HG02642 (cell line): ENCODE results near the gene BARX1.
"Not testable (repeated sequence)": the region's sequence is repeated elsewhere in the genome, so short reads cannot be mapped to it uniquely, and the experiment has no call there.

Experiments
- ATAC-seq: cut with Tn5 transposase; IDR thresholded peaks from one replicate; pipeline ENCODE4 v1.9.1; 2021; ENCODE audit warnings: mild to moderate bottlenecking; ENCODE audit not compliant: unreplicated experiment, poor library complexity

The BARX1 gene, protein sequence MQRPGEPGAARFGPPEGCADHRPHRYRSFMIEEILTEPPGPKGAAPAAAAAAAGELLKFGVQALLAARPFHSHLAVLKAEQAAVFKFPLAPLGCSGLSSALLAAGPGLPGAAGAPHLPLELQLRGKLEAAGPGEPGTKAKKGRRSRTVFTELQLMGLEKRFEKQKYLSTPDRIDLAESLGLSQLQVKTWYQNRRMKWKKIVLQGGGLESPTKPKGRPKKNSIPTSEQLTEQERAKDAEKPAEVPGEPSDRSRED

DNA sequence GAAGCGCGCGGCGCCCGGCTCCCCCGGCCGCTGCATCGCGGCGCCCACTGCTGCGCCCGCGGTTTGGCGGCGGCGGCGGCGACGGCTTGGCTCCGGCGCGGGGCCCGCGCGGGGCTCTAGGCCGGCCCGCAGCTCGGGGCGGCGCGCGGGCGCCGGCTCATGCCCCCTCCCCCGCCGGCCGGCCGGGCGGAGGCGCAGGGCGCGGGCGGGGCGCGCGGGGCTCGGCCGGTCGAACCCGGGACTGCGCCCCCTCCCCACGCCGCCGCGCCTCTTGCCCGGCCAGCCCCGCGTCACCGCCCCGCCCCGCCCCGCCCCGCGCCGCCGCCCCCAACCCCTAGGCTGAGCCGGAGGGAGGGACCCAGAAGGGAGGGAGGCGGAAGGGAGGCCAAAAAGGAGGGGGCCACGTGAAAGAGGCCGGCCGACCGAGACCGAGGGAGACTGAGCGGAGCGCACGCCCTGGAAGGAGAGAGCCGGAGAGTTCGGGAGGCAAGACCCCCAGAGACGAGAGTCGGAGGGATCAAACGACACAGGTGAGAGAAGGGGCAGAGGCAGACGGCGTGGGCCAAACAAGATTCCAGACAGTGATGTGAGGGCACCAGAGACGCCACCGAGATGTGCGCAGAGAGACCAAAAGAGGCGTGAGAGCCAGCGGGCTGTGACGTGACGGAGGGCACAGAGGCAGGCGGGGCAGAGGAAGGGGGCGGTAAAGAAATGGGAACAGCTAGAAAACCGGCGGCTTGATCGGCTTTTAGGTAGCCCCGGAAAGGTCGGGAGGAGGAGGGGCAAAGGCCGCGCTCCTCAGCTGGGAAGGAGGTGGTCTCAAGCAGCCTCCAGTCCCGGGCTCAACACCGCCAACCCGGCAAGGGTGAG, at the start of gene BARX1:
Gene BARX1, minus strand, starts transcription at position 245 of the 870 bp plus-strand sequence. Its CDS starts 209 bp downstream, at position 36.
- ATAC-seq = no peak

GRCh38 chr9:94002316-94003140, 47.4 kb upstream of the BARX1 start:
- no peak for ATAC-seq

- no peak for ATAC-seq
Measured at GRCh38 chr9:93996863-93997262, 41.7 kb upstream of the BARX1 start.

DNA sequence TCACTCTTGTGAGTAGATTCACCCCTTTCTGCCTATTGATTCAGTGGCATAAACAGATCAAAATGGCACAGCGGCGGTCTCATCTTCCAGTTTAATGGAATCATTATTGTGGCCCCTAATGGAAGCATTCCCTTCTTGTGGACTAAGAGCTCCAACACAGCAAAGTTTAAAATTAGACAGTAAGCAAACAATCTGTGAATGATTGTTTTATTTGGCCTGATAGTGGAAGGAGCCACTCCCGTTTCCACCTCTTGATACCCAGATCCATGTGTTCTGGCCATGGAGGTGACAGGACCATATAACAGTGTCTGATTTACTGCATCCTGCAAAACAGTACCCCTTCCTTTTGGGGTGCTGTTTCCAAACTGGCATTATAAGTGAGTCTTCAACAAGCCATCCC, 41.2 kb upstream of the BARX1 start:
- ATAC-seq = no peak

DNA sequence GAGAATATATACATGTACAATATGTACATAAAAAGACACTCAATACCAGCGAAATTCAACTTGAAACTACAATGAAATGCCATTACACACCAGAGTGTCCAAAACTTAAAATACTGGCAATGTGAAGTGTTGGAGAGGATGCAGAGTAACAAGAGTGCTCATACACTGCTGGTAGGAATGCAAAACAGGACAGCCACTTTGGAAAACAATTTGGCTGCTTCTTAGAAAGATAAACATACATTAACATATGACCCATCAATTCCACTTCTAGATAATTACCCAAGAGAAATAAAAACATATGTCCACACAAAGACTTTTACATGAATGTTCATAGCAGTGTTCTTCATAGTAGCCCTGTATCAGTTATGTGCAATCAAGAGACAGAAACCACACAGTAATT, 39.4 kb upstream of the BARX1 start:
- no peak for ATAC-seq

GRCh38 chr9:93994132-93994531, 39.0 kb upstream of the BARX1 start:
- ATAC-seq = no peak

- no peak for ATAC-seq
Measured at GRCh38 chr9:93992830-93993229, 37.7 kb upstream of the BARX1 start.

DNA sequence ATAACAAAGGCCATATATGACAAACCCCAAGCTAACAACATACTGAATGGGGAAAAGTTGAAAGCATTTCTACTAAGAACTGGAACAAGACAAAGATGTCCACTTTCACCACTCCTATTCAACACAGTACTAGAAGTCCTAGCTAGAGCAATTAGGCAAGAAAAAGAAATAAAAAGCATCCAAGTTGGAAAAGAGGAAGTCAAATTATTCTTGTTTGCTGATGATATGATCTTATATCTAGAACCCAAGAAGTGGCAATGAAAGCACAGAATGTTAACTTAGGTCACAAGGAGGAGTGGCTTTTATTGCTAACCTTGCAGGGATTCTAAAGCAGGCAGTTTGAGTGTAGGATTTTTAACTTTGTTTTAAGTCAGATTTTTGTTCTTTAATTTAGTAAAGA, 35.3 kb upstream of the BARX1 start:
- no peak for ATAC-seq

DNA sequence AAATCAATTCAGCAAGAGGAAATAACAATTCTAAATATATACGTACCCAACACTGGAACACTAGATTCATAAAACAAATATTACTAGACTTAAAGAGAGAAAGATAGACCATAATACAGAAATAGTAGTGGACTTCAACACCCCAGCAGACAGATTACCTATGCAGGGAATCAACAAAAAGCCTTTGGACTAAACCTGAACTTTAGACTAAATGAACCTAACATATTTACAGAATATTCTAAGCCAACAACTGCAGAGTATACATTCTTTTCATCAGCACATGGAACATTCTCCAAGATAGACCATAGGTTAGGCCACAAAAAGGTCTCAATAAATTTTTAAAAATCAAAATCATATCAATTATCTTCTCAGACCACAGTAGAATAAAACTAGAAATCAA, 32.9 kb upstream of the BARX1 start:
- ATAC-seq = no peak

DNA sequence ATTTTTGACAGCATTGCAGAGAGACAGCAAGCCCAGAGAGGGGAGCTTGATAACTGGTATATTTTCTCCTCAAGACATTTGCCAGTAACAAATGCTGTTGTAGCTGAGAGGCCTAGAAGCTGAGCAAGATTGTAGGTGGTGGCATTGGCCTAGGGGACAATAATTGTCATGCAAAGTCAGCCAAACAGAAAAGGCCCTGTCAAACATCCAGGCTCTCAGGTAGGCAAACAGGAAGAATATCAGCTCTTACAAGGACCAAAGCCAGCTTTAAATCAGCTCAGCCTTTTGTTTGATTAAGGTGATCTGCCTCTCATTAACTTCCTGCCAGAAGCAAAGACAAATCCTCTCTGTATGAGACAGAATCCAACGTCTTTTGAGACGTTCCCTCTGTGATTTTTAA, 29.7 kb upstream of the BARX1 start:
- ATAC-seq = no peak

DNA sequence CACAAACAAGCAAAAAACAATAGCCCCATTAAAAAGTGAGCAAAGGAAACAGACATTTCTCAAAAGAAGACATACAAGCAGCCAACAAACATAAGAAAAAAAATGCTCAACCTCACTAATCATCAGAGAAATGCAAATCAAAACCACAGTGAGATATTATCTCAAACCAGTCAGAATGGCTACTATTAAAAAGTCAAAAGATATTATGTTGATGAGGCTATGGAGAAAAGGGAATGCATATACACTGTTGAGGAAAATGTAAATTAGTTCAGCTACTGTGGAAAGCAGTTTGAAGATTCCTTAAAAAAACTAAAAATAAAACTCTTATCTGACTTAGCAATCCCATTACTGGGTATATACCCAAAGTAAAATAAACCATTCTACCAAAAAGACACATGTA, 28.7 kb upstream of the BARX1 start:
- ATAC-seq = no peak

GRCh38 chr9:93979721-93980120, 24.6 kb upstream of the BARX1 start:
- no peak for ATAC-seq

DNA sequence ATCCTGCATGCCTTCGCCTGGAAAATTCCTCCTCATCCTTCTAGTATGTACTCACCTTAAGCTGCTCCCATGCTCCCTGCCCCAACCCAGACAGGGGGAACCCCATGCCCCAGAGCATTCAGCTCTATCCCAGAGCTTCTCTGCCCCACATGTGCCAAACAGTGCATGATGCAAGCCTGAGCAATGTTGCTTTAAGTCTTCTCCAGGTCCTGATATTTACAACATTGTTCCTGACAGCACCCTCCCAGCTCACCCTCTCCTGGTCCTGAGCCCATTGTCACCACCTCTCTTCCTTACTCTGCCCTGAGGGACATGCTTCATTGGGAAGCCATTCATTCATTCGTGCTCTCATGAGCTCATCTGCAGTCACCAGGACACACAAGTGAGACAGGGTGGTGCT, 23.4 kb upstream of the BARX1 start:
- no peak for ATAC-seq

DNA sequence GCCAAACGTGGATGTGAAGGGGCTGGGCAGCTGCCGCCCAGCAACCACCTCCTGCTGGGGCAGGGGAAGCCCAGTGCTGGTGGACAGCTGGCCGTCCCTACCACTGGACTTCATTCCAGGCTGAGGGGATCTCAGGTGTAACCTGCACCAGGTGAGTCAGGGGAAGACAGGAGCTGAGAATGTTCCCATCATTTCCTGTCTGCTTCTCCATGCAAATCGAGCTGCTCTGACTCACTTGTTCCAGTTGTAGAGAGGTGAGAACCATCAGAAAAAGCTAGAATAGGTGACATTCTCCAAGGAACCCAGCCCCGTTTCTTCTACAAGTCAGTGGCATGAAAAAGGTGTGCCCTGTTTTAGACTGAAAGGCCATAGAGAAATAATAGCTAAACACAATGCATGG, 21.8 kb upstream of the BARX1 start:
- ATAC-seq = no peak

DNA sequence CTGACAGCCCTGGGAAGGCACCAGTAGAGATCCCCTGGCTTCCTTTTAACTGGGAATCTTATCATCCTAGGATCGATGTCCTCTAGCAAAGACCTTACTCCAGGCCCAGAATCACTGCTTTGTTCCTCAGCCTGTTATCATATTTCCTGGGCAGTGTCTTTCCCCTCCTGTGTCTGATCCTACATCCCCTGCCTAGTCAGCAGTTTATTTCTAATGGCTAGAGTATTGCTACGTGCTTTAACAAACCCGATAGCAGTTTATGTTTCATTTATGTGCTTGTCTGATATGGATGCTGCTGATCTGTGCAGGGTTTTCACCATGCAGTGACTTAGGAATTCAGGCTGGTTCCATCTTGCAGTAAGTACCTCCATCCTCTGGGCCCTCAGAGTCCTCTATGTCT, 20.9 kb upstream of the BARX1 start:
- ATAC-seq = no peak

- ATAC-seq = no peak
Measured at GRCh38 chr9:93975262-93975661, 20.1 kb upstream of the BARX1 start.

GRCh38 chr9:93974151-93974550, 19.0 kb upstream of the BARX1 start:
- ATAC-seq = no peak

DNA sequence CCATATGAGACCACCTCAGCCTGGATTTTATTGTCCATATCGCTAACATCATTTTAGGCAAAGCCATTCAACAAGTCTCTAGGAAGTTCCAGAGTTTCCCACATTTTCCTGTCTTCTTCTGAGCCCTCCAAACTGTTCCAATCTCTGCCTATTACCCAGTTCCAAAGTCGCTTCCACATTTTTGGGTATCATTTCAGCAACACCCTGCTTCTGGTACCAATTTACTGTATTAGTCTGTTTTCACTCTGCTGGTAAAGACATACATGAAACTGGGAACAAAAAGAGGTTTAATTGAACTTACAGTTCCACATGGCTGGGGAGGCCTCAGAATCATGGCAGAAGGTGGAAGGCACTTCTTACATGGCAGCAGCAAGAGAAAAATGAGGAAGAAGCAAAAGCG, 17.5 kb upstream of the BARX1 start:
- ATAC-seq = not testable (repeated sequence)

GRCh38 chr9:93969328-93969661, 14.1 kb upstream of the BARX1 start:
- no peak for ATAC-seq

- no peak for ATAC-seq
Measured at GRCh38 chr9:93968451-93969327, 13.5 kb upstream of the BARX1 start.
